Dedifferentiated amniotic fluid mesenchymal stem cell (primary cell): ENCODE results near the gene PACC1.

ENCODE experiments used
- DNase-seq: peaks from one replicate; pipeline ENCODE4 v3.0.0-alpha.2; 2016; ENCODE audit errors: extremely low spot score

PACC1 gene

DNA sequence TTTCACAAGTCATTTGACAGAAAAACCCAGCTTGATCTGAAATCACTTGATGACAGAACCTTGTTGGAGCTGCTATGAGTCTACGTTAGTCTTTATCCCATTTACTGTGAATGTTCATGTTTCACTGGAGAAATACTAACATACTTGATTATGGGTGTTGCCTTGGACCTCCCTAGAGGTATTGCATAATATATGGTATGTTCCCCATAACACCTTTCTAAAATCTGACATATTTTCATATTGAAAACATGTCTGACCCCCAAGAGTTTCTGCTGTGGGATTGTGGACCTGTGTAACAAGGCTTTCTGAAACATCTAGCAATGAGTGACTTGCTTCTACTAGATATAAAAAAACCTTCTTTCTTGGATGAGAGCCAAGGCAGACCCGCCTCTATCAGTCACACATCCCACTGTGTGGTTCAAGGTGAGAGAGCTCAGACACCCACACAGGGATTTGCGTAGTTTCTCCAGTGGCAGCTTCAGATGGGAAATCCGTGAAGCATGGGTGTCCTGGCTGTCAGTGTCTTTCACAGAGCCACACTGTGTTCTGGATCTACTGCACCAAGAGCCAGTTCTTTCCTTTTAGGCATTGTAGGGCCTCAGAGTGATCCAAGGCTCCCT is 22.6 kb upstream of the PACC1 start:
- no peak for DNase-seq

GRCh38 chr1:212434992-212435391 is 20.3 kb upstream of the PACC1 start:
- no peak for DNase-seq

DNA sequence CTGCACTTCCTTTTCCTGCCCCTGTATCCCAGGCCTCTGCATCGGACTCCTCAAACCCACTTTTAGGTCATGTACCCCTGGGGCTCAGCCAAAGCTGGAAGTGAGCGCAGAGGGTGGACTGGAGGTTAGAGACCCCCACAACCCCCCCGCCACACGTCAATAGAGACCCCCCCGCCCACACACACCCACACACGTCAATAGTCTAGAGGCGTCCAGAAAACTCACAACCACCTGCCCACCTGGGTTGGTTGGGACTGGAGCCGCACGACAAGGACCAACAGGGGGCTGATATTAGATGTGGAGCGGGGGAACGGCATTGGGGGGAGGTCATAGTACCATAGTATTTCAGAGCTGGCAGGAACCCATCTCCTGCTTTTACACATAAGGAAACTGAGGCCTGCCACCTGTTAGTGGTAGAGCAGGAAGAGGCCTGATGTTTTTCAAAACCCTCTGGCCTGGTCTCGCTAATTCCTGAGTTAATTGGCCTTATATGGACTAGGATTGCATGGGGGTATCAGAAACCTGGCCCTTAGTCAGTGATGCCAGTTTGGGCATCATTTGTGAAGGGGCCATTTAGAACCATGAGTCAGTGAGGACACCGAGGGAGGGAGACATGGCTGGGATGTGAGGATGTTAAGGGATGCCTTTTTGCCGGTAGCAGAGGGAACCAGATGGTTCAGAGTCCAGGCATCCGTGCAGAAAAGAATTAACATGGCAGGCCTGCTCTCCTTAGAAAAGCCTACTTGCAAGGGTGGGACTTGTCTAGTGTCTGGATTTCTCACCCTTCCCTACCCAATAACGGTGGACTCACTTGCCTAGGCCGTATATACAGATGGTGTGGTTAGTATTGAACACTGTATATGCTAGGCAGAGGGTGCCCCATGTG is 19.1 kb upstream of the PACC1 start:
- no peak for DNase-seq

DNA sequence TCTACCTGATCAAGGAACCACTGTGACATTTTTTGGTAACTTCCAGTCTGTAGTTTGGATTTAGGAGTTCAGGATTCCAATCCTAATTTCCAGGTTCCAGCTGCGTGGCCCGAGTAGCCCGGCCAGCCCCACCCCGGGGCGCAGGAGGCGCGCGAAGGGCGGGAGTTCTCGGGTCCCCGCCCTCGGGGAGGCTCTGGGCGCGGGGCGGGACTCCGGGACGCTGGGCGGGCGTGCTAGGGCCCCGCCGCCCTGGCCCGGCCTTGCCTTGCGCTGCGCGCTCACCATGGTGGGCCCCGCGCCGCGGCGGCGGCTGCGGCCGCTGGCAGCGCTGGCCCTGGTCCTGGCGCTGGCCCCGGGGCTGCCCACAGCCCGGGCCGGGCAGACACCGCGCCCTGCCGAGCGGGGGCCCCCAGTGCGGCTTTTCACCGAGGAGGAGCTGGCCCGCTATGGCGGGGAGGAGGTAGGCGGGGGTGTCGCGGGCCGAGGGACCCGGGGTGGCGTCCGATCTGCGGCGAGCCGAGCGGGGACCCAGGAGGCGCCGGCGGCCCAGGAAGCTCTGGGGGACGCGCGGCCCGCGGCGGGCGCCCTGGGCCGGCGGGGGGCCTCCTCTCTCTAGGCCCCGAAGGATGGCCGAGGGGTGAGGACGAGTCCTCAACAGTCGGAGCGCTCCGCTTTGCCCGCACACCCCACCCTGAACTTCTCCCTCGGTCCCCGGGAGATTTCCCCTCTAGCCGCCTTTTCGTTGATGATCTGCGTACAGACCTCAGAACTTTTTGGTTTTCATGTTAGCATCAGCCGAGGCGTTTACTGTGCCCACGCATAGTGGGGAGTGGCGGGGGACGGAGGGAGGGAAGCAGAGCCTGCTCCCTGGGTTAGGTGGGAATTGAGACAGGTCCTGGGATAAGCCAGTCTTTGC is 18.2 kb upstream of the PACC1 start, which contains the start of gene NENF:
Gene NENF (plus strand): TSS at position 260 of the 916 bp plus-strand sequence. CDS start 24 bp downstream, at position 284.
- peak; percentile 67 for DNase-seq

GRCh38 chr1:212432272-212432660 is 17.6 kb upstream of the PACC1 start:
- DNase-seq = no peak

- no peak for DNase-seq
Observed at GRCh38 chr1:212431644-212432043, 17.0 kb upstream of the PACC1 start.

- DNase-seq = no peak
Observed at GRCh38 chr1:212430955-212431394, 16.3 kb upstream of the PACC1 start.

GRCh38 chr1:212430416-212430815 is 15.7 kb upstream of the PACC1 start:
- peak; percentile 34 for DNase-seq

DNA sequence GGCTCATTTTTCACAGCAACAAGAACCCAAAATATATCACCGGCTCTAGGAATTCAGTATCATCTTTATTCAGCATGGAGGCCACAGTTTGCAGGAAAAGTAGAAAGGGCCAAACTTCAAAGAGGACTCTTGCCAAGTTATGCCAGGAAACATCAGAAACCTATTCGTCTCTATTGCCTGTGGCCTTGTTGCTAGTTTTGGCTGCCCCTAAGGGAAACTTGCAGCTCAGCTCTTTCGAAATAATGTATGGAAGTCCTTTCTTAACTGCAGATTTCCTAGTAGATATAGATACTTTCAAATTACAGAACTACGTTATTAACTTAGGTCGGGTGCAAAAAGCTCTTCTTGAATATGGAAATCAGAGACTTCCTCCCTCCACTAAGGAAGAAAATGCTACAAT is 13.8 kb upstream of the PACC1 start:
- DNase-seq = no peak

- DNase-seq = no peak
Observed at GRCh38 chr1:212423879-212424278, 9.2 kb upstream of the PACC1 start.

- DNase-seq = no peak
Observed at GRCh38 chr1:212421165-212421564, 6.5 kb upstream of the PACC1 start.

GRCh38 chr1:212415107-212415841 is 588 bp upstream of the PACC1 start:
- no peak for DNase-seq

GRCh38 chr1:212413902-212414327 is 771 bp downstream of the PACC1 start:
- no peak for DNase-seq

DNA sequence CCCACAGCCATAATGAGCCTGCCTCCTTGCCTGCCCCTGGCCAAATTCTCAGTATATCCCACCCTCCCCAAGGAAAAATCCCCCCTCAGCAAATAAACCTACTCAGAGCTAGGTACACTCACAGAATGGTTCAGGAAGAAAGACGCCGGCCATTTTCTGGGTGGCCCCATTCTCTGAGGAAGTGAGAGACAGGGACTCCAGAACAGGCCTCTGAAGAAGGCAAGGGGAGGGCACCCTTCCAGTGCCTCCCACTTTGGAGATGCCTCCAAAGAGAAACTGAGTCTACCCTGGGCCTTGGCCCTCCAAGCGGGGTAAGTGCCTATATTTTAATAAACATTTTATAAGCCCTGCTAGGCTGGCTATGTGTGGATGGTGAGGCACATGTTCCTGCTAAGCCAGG is 2.3 kb downstream of the PACC1 start:
- no peak for DNase-seq

DNA sequence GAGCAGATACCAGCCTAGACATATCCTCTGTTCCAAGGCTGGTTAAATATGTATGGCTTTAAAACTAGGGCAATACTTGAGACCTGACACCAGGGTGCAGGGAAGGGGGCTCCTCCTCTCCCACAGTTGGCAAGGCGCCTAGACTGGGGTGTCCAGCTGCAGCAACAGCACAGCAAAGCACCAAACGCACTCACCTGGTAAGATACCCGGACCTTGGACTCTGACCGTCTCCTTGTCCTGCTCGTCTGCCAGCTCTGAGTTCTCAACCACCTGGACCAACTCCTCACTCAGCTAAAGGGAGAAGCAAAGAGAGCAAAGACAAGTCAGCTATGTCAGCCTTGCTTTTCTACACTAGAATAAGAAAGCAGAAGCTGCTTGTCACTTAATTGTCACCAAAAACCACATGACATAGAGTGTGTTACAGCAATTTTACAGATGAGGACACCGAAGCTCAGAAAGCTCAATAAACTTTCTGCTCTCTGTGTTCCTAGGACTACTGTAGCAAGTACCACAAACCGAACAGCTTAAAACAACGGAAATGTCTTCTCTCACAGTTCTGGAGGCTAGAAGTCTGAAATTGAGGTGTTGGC is 4.4 kb downstream of the PACC1 start:
- no peak for DNase-seq

- DNase-seq = no peak
Observed at GRCh38 chr1:212402666-212403321, 11.9 kb downstream of the PACC1 start.

GRCh38 chr1:212401838-212402582 is 12.7 kb downstream of the PACC1 start:
- no peak for DNase-seq

DNA sequence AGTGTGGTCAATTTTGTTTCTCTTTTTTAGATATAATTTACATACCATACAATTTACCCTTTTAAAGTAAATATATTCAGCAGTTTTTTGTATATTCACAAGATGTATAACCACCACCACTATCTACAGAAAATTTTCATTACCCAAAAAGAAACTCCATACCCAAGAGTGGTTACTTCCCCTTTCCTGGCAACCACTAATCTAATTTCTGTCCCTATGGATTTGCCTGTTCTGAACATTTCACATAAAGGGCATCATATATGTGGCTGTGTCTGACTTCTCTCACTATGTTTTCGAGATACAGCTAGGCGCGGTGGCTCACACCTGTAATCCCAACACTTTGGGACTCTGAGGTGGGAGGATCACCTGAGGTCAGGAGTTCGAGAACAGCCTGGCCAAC is 13.6 kb downstream of the PACC1 start:
- DNase-seq = no peak

- DNase-seq = no peak
Observed at GRCh38 chr1:212397171-212397570, 17.5 kb downstream of the PACC1 start.

GRCh38 chr1:212396638-212397037 is 18.0 kb downstream of the PACC1 start:
- DNase-seq = no peak
